Stimulated activated naive CD4-positive, alpha-beta T cell (primary cell): ENCODE data around the gene C1orf122.

Source experiments
- DNase-seq, 6 experiments: peaks; one replicate each; lab custom pipeline; 2025; lab: John Stamatoyannopoulos, UW

The C1orf122 gene

DNA sequence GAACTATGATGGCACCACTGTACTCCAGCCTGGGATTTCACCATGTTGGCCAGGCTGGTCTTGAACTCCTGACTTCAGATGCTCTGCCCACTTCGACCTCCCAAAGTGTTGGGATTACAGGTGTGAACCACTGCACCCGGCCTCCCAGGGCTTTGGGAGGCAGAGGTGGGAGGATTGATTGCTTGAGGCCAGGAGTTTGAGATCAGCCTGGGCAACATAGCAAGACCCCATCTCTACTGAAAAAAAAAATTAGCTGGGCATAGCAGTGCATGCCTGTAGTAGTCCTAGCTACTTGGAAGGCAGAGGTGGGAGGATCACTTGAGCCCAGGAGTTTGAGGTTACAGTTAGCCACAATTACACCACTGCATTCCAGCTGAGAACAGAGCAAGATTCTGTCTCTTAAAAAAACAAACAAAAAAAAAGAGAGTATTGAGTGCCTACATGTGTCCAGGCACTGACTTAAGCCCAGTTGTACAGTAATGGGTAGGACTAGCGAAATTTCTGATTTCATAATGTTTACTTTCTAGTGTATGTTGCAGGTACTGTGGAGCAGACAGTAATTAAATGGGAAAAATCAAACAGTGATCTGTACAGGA lies 9.7 kb upstream of the C1orf122 start:
- no peak for DNase-seq

DNA sequence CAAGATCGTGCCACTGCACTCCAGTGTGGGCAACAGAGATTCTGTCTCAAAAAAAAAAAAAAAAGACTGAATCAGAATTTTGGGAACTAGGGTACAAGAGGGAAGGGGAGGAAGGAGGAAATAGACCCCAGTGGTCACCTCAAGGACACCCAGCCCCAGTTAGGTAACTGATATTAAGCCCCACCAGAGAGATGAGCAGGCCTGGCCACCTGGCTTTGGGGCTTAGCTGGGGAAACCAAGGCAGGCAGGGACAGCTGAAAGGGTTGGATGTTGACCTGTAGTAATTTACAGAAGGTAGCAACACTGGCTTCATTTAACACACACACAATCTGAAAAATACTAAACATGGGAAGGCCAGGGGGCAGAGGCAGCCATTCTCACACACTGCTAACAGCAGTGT lies 5.2 kb upstream of the C1orf122 start:
- no peak for DNase-seq

DNA sequence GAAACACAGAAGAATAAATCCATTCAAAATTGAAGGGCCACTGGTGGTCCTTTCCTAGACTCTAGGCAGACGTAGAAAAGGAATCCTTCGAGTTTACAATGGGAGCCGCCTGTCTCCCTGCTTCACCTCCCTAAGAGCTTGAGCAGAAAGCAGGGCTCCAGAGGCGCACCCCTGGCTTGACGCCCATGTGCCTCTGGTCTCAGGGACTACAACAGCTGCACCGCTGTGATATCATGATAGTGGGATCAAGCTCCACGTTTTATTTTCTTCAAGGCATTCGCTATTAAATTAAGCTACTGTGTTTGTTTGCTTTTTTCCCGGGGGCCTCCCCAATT lies 403 bp upstream of the C1orf122 start:
- DNase-seq, result no peak

DNA sequence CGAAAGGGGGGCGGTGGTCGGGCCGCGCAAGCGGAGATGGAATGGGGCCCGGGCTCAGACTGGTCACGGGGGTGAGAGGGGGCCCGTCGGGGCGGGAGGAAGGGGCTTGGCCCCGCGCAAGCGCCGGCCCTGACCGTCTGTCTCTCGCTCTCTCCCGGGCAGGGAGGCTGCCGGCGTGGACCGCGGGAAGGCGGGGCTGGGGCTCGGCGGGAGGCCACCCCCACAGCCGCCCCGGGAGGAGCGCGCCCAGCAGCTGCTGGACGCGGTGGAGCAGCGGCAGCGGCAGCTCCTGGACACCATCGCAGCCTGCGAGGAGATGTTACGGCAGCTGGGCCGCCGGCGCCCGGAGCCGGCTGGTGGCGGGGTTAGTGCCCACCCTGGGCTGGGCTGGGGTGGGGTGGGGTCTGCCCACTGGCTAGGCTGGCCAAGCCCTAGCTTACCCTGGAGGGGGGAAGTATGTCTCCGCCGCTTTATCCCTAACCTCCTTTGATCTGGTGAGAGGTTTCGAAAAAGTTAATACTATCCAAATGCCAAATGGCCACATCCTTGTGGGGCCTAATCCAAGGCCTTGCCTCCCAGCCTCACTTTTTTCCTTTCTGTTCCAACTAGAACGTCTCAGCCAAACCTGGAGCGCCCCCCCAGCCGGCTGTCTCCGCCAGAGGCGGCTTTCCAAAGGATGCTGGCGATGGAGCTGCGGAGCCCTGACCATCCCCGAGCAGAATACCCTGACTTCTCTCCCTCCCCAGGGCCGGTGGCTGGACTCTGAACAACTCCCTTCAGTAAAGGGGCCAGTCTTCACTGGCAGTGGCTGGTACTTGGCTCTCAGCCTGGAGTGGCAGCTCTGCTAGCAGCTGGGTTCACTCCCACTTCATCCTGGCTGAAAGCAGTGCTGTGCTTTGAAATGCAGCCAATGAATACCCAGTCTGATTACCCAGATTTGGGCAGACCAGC lies 1.1 kb downstream of the C1orf122 start:
- DNase-seq, result peak in 2 of 6 experiments; percentile 41 to 63

DNA sequence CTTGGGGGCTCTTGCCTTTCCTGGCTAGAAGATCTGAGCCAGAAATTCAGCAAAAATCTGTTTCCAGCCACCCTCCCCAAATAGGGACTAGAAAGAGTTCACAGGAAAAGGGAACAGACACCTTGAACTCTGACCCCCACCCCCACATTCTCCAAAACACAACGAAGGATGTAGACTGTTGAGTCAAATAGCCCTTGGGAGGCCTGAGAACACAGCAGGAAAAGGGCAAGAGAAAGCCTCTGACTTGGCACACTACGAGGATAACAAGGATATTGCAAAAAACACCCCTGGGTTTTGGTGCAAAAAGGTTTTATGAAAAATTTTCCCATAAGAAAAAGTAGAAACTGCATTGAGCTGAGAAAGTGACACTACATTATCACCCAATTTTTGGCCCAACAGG lies 2.4 kb downstream of the C1orf122 start:
- no peak for DNase-seq

DNA sequence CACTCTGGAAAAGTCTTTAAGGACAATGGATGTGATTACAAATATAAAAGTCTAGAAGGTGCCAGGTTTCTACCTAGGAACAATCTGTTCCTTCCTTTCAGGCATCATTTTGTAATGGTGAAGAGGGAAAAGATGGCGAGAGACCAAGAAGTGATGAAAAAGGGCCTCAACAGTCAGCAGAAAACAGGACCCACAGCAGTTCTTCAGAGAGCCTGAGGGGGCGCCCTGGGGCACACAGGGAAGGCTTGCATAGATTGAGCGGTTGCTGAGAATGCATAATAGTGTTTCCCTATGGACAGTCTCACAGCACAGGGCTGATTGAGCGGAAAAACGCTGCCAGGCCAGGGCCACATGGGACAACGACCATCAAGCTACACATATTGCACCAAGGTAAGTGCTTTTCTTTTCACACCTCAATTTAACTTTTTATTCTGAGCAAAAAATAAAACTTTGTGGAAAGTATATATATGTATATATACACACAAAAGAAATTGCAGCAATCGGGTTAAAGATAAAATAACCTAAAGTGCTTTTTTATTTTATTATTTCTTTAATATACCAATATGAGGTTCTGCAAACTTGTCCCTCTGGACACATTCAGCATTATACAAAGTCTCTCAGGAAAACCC lies 3.6 kb downstream of the C1orf122 start:
- DNase-seq, result peak; percentile 19 to 51 (median 37)

DNA sequence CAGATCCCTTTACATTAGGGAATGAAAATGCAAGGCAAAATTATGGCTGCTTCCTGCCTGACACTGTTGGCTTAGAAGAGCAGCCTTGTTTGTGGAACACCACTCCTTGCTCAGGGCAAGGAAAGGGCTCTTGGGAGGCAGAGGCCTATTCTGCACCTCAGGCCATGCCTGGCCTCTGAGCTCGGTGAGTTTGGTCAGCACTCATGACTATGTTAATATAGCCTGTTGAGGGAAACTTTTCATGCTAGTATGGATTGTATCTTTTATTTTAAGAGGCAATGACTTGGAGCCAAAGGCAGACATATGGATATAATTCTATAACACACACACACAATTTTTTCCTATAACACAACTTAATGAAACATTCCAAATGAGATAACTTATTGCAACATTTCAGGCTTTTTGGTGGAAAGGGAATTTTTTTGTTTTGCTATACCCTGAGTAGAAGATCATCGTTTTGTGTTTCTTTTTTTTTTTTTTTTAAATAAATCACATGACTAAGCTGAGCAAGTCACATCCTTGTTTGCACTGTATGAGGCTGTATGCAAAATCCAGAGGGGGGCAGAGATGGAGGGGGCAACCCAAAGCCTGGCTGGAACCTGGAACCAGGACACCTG lies 6.0 kb downstream of the C1orf122 start:
- no peak for DNase-seq

DNA sequence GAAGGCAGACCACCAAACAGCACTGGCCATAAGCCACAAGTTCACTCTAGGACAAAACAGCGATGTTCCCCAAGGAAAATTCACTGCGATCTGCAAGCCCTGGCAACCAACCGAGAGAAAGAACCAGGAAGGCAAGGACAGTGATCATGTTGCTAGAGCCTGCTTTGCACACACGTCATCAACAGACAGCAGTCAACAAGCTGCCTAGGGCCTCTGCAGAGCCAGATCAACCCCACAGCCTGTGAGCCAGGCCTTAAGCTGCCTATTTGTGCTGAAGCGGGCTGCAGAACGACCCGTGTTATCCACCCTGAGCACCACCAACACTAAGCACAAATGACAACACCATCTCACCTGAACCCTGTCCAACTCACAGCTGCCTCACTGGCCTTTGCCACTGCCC lies 6.7 kb downstream of the C1orf122 start:
- DNase-seq, result no peak

DNA sequence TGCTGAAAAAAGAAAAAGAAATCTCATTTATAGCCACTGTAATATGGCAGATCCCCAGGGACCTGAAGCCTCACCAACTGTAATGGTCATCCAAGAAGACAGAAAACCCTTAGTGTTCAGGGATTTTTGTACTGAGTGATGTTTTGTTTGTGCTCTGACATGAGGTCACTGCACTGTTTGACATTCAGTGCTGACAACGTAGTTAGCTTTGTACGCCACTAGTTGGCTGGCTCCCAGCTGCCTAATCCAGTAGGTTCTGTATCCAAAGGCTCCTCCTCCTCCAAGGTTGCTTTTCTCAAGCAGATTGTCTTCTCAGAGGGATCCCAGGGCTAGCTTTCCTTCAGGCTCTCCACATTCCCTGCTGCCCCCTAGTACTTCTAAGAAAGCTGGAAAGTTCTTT lies 9.9 kb downstream of the C1orf122 start:
- DNase-seq, result no peak

DNA sequence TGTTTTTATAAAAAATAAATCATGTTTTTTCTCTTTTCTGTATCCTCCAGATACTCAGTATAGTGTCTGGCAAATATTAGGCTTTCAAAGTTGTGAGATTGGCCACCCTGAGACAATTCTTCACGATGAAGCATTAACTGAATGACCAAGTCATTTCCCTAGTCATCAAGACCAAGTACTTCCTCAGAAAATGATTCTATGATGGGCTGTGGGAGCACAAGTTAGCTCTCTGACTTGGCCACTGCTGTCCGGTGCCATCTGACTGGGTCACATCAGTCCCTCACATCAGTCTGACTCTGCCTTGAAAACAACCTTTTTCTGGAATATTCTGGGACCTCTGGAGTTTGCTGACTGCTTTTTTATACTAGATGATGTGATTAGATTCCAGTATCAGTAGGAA lies 13.9 kb downstream of the C1orf122 start:
- DNase-seq, result no peak

DNA sequence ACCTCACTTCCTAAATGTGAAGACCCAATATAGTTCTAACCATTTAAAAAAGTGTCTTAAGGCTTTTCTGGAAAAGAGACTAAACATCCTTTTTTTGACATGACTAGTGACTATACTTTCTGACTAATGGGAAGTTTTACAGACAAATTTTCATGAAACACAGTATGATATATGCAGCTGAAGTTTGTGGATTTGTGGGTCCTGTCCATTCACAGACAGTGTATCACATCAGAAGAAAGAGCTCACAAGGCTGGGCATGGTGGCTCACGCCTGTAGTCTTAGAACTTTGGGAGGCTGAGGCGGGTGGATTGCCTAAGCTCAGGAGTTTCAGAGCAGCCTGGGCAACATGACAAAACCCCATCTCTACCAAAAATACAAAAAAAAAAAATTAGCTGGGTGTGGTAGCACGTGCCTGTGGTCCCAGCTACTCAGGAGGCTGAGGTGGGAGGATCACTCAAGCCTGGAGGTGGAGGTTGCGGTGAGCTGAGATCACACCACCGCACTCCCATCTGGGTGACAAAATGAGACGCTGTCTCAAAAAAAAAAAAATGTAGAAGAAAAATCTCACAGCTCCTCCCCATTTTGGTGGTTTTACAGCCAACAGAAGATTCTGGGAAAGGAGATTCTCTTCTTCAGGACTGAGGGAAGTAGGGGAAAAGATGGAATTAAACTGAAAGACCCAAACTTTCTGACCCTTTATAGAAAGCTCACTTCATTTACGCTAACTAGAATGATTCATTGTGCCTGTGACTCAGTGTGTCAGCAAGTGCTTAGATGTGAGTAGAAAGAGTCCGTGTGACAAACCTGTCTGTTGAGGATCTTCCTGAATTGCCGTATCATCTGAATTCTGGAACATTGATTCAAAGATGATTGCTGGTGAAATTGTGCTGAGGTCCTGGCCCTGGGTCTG lies 15.6 kb downstream of the C1orf122 start:
- DNase-seq, result no peak

DNA sequence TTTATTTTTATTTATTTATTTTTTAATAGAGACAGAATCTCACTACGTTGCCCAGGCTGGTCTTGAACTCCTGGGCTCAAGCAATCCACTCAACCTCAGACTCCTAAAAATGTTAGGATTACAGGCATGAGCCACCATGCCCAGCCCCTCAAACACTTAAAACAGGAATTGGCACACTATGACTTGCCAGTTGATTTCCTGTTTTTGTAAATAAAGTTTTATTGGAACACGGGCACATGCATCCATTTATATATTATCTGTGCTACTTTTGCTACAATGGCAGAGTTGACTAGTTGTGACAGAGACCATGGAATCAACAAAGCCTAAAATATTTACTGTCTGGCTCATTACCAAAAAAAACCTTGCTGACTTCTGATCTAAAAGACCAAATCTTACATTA lies 16.4 kb downstream of the C1orf122 start:
- no peak for DNase-seq

DNA sequence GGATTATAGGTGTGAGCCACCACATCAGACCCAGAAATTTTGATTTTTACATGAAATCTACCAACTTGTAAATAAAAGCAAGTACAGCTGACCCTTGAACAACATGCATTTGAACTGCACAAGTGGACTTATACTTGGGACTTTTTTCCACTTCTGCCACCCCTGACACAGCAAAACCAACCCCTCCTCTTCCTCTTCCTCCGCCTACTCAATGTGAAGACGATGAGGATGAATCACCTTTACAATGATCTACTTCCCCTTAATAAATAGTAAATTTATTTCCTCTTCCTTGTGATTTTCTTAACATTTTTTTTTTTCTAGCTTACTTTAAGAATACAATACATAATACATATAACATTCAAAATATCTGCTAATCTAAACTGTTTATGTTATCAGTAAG lies 17.9 kb downstream of the C1orf122 start:
- DNase-seq, result no peak

DNA sequence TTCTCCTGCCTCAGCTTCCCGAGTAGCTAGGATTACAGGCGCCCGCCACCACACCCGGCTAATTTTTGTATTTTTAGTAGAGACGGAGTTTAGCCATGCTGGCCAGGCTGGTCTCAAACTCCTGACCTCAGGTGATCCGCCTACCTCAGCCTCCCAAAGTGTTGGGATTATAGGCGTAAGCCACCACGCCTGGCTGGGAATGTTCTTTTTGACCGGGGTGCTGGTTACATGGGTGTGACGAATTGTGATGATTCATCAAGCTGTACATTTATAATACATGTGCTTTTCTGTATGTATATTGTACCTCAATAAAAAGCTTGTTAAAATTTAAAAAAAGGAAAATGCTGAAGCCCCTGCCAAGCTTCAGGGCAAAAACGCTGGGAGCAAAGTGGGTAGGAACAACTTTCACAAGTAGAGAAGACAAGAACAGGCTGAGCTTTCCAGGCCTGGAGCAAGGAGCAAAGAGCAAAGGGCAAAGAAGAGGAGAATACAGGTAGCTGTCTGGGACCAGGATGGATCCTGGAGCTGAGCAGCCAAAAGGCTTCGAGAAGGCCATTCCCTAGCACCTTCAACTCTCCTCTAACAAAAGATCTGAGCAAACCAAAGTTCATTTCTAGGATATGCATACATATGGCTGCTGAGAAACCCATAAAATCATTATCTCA lies 21.0 kb downstream of the C1orf122 start:
- no peak for DNase-seq

DNA sequence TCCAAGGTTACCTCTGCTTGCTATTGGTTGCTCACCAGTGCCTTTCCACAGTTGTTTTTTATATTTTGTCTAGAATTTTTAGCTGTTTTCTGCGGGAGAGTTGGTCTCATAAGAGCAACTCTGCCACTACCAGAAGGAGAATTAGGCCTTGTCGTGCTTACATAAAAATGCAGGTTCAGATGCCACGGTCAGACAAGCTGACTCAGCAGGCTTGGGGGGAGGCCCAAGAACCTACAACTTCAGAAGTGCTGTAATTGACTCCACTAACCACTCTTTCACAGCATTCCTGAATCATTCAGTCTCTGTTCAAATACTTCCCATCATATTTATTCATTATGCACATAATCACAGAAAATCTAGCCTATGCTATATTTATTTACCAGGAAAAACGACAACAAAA lies 23.5 kb downstream of the C1orf122 start:
- no peak for DNase-seq

DNA sequence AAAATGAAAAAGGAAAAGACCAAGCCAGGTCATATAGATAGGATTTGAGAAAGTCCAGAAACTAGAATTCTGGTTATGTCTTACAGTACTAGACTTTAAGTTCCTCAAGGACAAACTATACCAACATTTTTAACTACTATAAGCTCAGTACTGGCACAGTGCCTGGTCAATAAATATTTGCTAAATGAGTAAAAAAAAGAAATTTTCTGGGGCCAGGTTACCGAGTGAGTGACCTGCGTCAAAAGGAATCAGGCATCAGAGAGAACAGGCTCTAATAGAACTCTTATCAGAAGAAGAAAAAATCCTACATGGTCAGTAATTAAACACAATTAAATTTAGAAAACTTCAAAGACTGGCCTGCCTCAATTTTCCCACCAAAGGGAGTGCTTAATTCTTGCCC lies 24.2 kb downstream of the C1orf122 start:
- DNase-seq, result no peak

DNA sequence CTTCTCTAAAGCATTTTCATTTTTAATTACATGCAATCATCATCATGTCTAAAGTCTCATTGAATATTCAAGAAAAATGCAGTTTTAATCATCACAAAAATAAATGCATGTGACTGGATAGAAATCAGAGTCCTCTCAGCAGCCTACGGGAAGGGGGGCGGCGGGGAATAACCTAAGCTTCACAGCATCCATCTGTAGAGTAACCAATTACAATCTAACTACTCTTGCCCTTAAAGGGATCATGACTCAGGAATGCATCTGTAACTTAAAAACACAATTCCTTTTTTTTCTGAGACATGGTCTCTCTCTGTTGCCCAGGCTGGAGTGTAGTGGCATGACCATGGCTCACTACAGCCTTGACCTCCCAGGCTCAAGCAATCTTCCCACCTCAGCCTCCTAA lies 29.2 kb downstream of the C1orf122 start:
- no peak for DNase-seq

DNA sequence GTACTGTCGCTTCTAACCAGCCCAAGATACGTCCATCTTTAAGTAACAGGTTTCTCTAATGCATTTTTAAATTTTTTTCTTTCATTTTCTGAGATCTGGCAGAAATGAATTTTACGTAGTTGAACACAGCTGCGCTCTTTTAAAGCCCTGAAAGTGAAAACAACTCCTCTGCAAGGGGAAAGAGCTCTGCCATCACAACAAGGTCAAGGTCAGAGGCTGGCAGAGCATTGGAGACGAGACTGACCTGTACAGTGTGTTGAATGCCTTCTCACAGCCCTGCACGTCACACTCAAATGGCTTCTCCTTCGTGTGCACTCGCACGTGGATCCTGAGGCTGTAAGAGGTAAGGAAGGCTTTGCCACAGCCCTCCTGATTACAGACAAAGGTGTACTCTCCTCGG lies 32.1 kb downstream of the C1orf122 start:
- DNase-seq, result no peak

DNA sequence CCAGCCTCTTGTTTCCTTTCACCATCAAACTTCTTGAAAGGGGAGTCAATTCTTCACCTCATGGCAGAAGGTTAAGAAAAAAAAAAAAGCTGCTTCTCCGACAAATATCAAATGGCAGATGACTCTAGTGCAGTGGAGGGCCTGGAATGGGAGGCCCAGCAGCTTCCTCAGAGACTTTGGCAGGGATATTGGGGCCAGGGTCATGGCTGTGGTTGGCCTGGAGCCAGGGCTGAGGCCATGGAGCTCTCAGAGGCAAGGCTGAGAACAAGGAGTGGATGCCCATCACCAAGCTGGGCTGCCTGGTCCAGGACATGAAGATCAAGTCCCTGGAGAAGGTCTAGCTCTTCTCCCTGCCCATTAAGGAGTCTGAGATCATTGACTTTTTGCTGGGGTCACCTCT lies 33.1 kb downstream of the C1orf122 start:
- DNase-seq, result no peak

DNA sequence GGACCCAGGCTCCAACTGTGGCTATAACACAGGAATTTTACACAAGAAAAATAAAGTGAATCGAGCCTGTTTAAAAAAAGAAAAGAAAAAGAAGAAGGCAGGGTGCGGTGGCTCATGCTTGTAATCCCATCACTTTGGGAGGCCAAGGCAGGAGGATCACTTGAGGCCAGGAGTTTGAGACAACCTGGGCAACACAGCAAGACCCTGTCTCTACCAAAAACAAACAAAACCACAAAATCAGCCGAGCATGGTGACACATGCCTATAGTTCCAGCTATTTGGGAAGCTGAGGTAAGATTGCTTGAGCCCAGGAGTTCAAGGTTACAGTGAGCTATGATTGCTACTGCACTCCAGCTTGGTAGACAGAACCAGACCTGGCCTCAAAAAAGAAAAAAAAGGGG lies 34.1 kb downstream of the C1orf122 start:
- DNase-seq, result no peak

DNA sequence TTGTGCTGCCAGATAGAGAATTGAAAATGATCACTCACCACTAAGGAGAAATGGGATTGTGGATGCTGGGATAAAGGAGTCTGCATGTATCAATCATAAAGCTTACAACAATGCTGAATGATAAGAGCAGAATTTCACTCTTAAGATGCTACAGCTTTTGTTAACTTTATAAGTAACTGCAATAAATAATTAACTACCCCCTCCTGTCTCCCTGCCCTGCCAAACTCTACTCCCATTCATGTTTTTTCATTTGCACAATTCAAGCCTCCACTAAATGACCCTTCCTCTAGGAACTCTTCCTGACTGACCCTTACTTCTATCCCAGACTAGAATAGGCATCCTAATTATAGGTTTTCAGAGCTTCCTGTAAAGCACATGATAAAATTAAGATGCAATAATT lies 36.9 kb downstream of the C1orf122 start:
- DNase-seq, result no peak
